Urinary bladder (tissue), 4 donors: ENCODE data around the gene SNAP47. TPM values are rescaled to one million over a fixed set of nuclear protein-coding genes. Genes with fewer than 3 reads are reported as not detected.

Experiments
- DNase-seq: peaks from one replicate; pipeline ENCODE4 v3.0.0-alpha.2; 2015; ENCODE audit errors: extremely low spot score
- H3K27ac ChIP-seq: one replicate; pipeline ENCODE4 v1.5.1; 2013; ENCODE audit warnings: low read depth, mild to moderate bottlenecking, moderate library complexity
- H3K36me3 ChIP-seq: one replicate; pipeline ENCODE4 v1.6.1; 2013; ENCODE audit warnings: mild to moderate bottlenecking, moderate library complexity; ENCODE audit not compliant: insufficient read depth
- H3K4me1 ChIP-seq: one replicate; pipeline ENCODE4 v1.6.1; 2013; ENCODE audit warnings: mild to moderate bottlenecking, moderate library complexity; ENCODE audit not compliant: insufficient read depth
- H3K4me3 ChIP-seq: one replicate; pipeline ENCODE4 v1.5.1; 2013; ENCODE audit warnings: low read depth, low read length
- WGBS: extraction: QIAGEN DNeasy Blood & Tissue Kit; methylation state at CpG from one replicate; pipeline ENCODE4 v1.1.7; 2013; 5-methylcytosine and 5-hydroxymethylcytosine counted together
- polyA plus RNA-seq: library from polyadenylated mRNA; stranded (reverse); fragments of 200-250 nt; gene quantifications from one replicate; pipeline ENCODE4 v1.2.3, GENCODE V29; 2013
- total RNA-seq: library from RNA; depleted of rRNA; stranded (reverse); fragments of >200 nt; gene quantifications from one replicate; pipeline ENCODE4 v1.2.3, GENCODE V29; 2014
- donor health status: healthy with polysubstance abuse.
- donor health status: healthy.

SNAP47 gene
- total and polyA plus RNA-seq, 2 donors = 33.8 to 37.0 TPM

- H3K4me3 ChIP-seq = peak overlapping the region; percentile 88
- no peaks in the 10 kb centered on the region for H3K4me1 ChIP-seq
- peak overlapping the region; percentile 88 for H3K27ac ChIP-seq
- no peaks in the 10 kb centered on the region for H3K36me3 ChIP-seq
- DNase-seq = no peak
- 2% methylated on average over 31 of the region's 31 CpGs for WGBS
Measured at GRCh38 chr1:227735539-227736285, 477 bp downstream of the SNAP47 start.

GRCh38 chr1:227736814-227737432, 1.7 kb downstream of the SNAP47 start:
- no peak for DNase-seq
- Histone ChIP-seq H3K36me3 (no peaks in the 10 kb centered on the region), H3K27ac (no peak overlapping the region), H3K4me3 (no peak overlapping the region), H3K4me1 (no peaks in the 10 kb centered on the region)
- 70% methylated on average over 11 of the region's 11 CpGs for WGBS

DNA sequence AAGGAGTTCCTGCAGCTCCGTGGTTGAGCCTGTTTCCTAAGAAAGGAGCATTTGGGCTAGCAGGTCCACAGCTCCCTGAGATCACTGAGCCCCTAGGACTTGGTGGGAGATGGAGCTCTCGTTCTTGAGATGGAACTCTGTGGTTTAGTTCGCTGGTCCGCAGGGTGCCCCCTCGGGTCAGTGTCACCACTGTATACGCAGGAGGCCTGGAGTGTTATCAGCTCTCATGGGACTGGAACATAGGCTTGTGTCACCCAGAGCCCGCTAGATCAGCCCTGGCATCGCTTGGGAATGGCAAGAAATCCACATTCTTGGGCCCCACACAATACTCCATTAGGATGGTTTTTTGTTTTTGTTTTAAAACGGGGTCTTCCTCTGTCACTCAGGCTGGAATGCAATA, 3.6 kb downstream of the SNAP47 start:
- H3K4me3 ChIP-seq = no peak overlapping the region
- DNase-seq = no peak
- WGBS = 90% methylated on average over 9 of the region's 9 CpGs
- H3K36me3 ChIP-seq = no peaks in the 10 kb centered on the region
- H3K4me1 ChIP-seq = no peaks in the 10 kb centered on the region
- no peak overlapping the region for H3K27ac ChIP-seq

GRCh38 chr1:227739636-227740035, 4.4 kb downstream of the SNAP47 start:
- WGBS = 93% methylated on average over 7 of the region's 7 CpGs
- Histone ChIP-seq H3K27ac (no peak overlapping the region), H3K4me3 (no peak overlapping the region), H3K36me3 (no peaks in the 10 kb centered on the region), H3K4me1 (no peaks in the 10 kb centered on the region)
- no peak for DNase-seq

DNA sequence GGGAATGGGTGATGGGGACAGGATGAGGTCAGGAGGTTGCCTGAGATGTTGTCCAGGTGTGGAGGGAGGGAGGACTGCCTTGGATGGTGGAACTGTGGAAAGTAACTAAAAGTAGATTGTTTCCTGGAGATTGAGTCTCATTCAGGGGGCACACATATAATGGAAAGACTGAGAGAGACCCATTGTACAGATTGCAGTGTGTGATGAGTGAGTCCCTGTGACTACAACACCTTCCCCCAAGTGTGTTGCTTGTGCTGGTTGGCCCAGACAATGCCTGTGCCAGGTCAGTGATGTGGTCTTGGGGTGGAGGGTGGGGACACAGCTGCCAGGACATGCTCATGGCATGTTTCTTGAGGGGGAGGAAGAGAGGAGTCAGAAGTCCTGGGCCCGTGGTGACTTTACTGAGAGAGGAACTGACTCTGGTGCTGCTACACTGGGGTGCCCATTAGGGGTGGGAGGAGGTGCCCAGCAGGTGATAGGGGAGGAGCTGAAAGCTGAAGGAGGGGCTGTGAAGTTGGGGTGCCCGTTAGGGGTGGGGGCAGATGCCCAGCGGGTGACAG, 5.2 kb downstream of the SNAP47 start:
- Histone ChIP-seq H3K4me1 (no peaks in the 10 kb centered on the region), H3K27ac (no peak overlapping the region), H3K36me3 (no peaks in the 10 kb centered on the region), H3K4me3 (no peak overlapping the region)
- DNase-seq = no peak
- WGBS = 72% methylated on average over 3 of the region's 3 CpGs

- Histone ChIP-seq H3K4me3 (no peak overlapping the region), H3K36me3 (no peaks in the 10 kb centered on the region), H3K27ac (no peak overlapping the region), H3K4me1 (no peaks in the 10 kb centered on the region)
- no peak for DNase-seq
- 88% methylated on average over 17 of the region's 17 CpGs for WGBS
Measured at GRCh38 chr1:227741166-227741870, 6.1 kb downstream of the SNAP47 start.

GRCh38 chr1:227742738-227743715, 7.8 kb downstream of the SNAP47 start:
- WGBS = 90% methylated on average over 18 of the region's 18 CpGs
- Histone ChIP-seq H3K4me1 (no peaks in the 10 kb centered on the region), H3K4me3 (no peak overlapping the region), H3K27ac (no peak overlapping the region), H3K36me3 (no peaks in the 10 kb centered on the region)
- no peak for DNase-seq

DNA sequence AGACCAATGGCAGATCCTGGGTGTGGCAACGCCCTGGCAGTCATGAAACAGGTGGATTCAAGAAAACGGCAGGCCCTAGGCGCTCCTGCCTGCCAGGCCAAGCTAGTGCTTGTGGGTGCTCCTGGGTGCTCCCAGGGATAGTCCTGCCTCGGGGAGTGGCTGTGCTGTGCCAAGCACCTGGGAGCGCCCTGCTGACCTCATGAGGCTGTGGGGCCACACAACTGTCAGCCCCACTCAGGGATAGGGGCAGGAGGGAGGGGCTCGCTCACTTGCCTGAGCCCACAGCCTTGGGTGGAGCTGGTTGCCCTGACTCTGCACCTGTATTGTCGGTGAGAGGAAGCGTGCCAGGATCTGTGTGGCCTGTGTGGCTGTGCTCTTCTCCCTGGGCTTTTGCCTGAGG, 9.4 kb downstream of the SNAP47 start:
- Histone ChIP-seq H3K27ac (no peak overlapping the region), H3K4me3 (no peak overlapping the region), H3K36me3 (no peaks in the 10 kb centered on the region), H3K4me1 (no peaks in the 10 kb centered on the region)
- WGBS = 83% methylated on average over 8 of the region's 8 CpGs
- DNase-seq = no peak

DNA sequence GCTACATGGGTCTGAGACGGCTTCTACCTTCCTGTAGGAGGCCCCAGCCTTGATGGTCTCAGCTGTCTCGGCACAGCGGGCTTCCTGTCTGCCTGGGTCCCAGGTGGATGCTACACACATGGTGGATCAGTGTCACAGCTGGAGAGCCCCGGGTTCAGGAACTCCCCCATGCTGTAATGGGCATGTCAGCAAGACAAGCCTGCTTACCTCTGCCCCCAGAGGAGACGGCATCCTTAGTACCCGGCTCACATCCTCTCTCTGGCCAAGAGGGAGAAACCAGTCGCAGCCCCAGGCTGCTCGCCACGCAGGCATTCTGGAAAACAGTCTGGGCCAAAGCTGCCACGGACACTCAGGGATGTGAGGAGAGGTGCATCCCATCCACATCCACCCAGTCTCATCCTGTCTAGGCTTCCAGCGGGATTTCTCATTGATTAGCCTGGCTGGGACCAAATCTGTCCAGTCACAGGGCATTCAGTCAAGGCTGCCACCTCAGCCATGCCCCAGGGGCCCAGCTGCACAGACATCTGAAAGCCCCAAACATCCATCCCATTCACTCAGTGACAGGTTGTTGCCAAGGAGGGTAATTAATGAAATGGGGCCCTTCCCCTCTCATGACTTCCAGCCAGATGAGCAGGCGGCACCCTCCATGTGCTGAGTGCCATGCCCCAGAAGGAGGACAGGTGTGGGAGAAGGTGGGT, 10.5 kb downstream of the SNAP47 start:
- Histone ChIP-seq H3K27ac (no peak overlapping the region), H3K4me3 (no peak overlapping the region), H3K36me3 (no peaks in the 10 kb centered on the region), H3K4me1 (no peaks in the 10 kb centered on the region)
- DNase-seq = no peak
- 92% methylated on average over 12 of the region's 12 CpGs for WGBS

DNA sequence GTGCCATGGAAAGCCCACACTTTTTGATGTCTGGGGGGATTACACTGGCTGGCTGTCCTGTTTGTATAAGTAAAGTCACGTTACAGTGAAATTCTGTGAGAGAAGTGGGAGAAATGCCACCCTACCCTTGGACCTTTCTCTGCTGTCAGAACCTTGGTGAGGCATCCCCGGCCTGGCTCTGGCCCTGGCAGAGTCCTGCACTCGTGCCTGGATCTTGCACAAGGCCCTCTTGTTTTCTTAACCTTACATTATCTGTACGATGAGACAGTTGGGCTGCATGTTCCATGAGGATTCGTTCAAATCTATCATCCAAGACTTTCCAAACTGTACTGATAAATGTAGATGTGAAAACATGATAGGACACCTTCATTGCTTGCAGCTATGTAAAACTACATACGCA, 11.4 kb downstream of the SNAP47 start:
- H3K4me3 ChIP-seq = no peak overlapping the region
- 77% methylated on average over 6 of the region's 6 CpGs for WGBS
- H3K27ac ChIP-seq = no peak overlapping the region
- no peaks in the 10 kb centered on the region for H3K4me1 ChIP-seq
- no peak for DNase-seq
- no peaks in the 10 kb centered on the region for H3K36me3 ChIP-seq

GRCh38 chr1:227747382-227747781, 12.1 kb downstream of the SNAP47 start:
- peak overlapping the region; percentile 35 for H3K27ac ChIP-seq
- 84% methylated on average over 8 of the region's 8 CpGs for WGBS
- H3K4me1 ChIP-seq = no peaks in the 10 kb centered on the region

GRCh38 chr1:227747948-227748495, 12.8 kb downstream of the SNAP47 start:
- DNase-seq = no peak
- Histone ChIP-seq H3K4me3 (no peak overlapping the region), H3K27ac (peak overlapping the region; percentile 47), H3K36me3 (no peaks in the 10 kb centered on the region), H3K4me1 (no peaks in the 10 kb centered on the region)
- WGBS = 81% methylated on average over 18 of the region's 18 CpGs

More at GRCh38 chr1:227747382-227747781, 12.1 kb downstream of the SNAP47 start:
- no peak overlapping the region for H3K4me3 ChIP-seq
- H3K36me3 ChIP-seq = no peaks in the 10 kb centered on the region
- DNase-seq = no peak
